Spinal cord (tissue), 10 donors: ENCODE data around the gene CDC14B. TPM values are rescaled to one million over a fixed set of nuclear protein-coding genes. Genes with fewer than 3 reads are reported as not detected.

Experiments
- DNase-seq, 6 donors: peaks; one replicate each; pipeline versions ENCODE4 v3.0.0 to v3.0.0-alpha.2; 2013 to 2015; ENCODE audit warnings: low spot score in 6 of 6, low read depth in 4 of 6
- H3K27ac ChIP-seq: one replicate; pipeline ENCODE4 v1.5.1; 2013; ENCODE audit warnings: low read depth, low read length, control low read depth
- H3K27me3 ChIP-seq: one replicate; pipeline ENCODE4 v1.6.1; 2013; ENCODE audit warnings: low read length; ENCODE audit not compliant: control insufficient read depth, insufficient read depth
- H3K36me3 ChIP-seq: one replicate; pipeline ENCODE4 v1.6.1; 2013; ENCODE audit warnings: low read length; ENCODE audit not compliant: control insufficient read depth, insufficient read depth
- H3K4me1 ChIP-seq: one replicate; pipeline ENCODE4 v1.6.1; 2013; ENCODE audit warnings: low read length; ENCODE audit not compliant: control insufficient read depth, insufficient read depth
- H3K4me3 ChIP-seq: one replicate; pipeline ENCODE4 v1.5.1; 2013; ENCODE audit warnings: low read depth, low read length, control low read depth
- H3K9me3 ChIP-seq: one replicate; pipeline ENCODE4 v1.6.1; 2013; ENCODE audit warnings: low read length; ENCODE audit not compliant: control insufficient read depth, insufficient read depth
- WGBS: methylation state at CpG from one replicate; pipeline ENCODE4 v1.1.5; 2013; ENCODE audit warnings: missing lambda C conversion rate; ENCODE audit not compliant: insufficient coverage; 5-methylcytosine and 5-hydroxymethylcytosine counted together
- polyA plus RNA-seq, 2 donors: library from polyadenylated mRNA; unstranded; fragments of 120-200 nt; gene quantifications; one replicate each; pipeline ENCODE4 v1.2.1, GENCODE V29; 2013; ENCODE audit not compliant: insufficient read length in 2 of 2
- total RNA-seq, 2 donors: library from RNA; depleted of rRNA in 1 of 2; stranded (reverse); fragments of 120-200 nt in 1 of 2; fragments of >200 nt in 1 of 2; gene quantifications; one replicate each; pipeline versions ENCODE4 v1.2.3 to v1.2.4, GENCODE V29; 2013 to 2014
- donor health status: healthy.

CDC14B gene
- total and polyA plus RNA-seq, 4 donors = 19.5 to 46.5 (median 20.1) TPM

- H3K27ac ChIP-seq = peak overlapping the region; percentile 50
These were observed 127.6 kb downstream of the CDC14B start for GRCh38 chr9:96491880-96492525.

GRCh38 chr9:96491079-96491879, 128.4 kb downstream of the CDC14B start:
- no peak for DNase-seq
- WGBS = 92% methylated on average over 9 of the region's 10 CpGs
- Histone ChIP-seq H3K4me3 (no peak overlapping the region), H3K9me3 (no peaks in the 10 kb centered on the region), H3K4me1 (peaks cover 13% of the 10 kb centered on the region), H3K27ac (peak overlapping the region; percentile 50), H3K27me3 (no peaks in the 10 kb centered on the region), H3K36me3 (peaks cover 70% of the 10 kb centered on the region)

More at GRCh38 chr9:96491880-96492525, 127.6 kb downstream of the CDC14B start:
- Histone ChIP-seq H3K4me1 (peaks cover 10% of the 10 kb centered on the region), H3K27me3 (no peaks in the 10 kb centered on the region), H3K4me3 (no peak overlapping the region), H3K9me3 (no peaks in the 10 kb centered on the region), H3K36me3 (peaks cover 72% of the 10 kb centered on the region)
- DNase-seq = no peak
- WGBS = 91% methylated on average over 17 of the region's 17 CpGs

- no peak overlapping the region for H3K4me3 ChIP-seq
- peaks cover 13% of the 10 kb centered on the region for H3K4me1 ChIP-seq
- no peaks in the 10 kb centered on the region for H3K9me3 ChIP-seq
- no peak for DNase-seq
- 96% methylated on average over 3 of the region's 10 CpGs for WGBS
- no peak overlapping the region for H3K27ac ChIP-seq
- H3K27me3 ChIP-seq = no peaks in the 10 kb centered on the region
- peaks cover 66% of the 10 kb centered on the region for H3K36me3 ChIP-seq
These were observed 129.0 kb downstream of the CDC14B start for GRCh38 chr9:96490534-96491078.

- DNase-seq = no peak
- WGBS = 92% methylated on average over 5 of the region's 12 CpGs
- Histone ChIP-seq H3K9me3 (no peaks in the 10 kb centered on the region), H3K36me3 (peaks cover 68% of the 10 kb centered on the region), H3K27me3 (no peaks in the 10 kb centered on the region), H3K27ac (no peak overlapping the region), H3K4me3 (no peak overlapping the region), H3K4me1 (peaks cover 13% of the 10 kb centered on the region)
These were observed 130.1 kb downstream of the CDC14B start for GRCh38 chr9:96489482-96489979.

- Histone ChIP-seq H3K4me1 (peaks cover 6% of the 10 kb centered on the region), H3K27me3 (no peaks in the 10 kb centered on the region), H3K4me3 (no peak overlapping the region), H3K27ac (no peak overlapping the region), H3K36me3 (peaks cover 59% of the 10 kb centered on the region), H3K9me3 (no peaks in the 10 kb centered on the region)
- no peak for DNase-seq
- 89% methylated on average over 7 of the region's 10 CpGs for WGBS
These were observed 131.7 kb downstream of the CDC14B start for GRCh38 chr9:96487949-96488348.

- Histone ChIP-seq H3K36me3 (peaks cover 49% of the 10 kb centered on the region), H3K27ac (peak overlapping the region; percentile 42), H3K27me3 (no peaks in the 10 kb centered on the region), H3K4me3 (peak overlapping the region; percentile 1), H3K9me3 (no peaks in the 10 kb centered on the region), H3K4me1 (peaks cover 4% of the 10 kb centered on the region)
- no peak for DNase-seq
- no CpG with 5 or more reads among the region's 1 CpG for WGBS
These were observed 132.6 kb downstream of the CDC14B start for GRCh38 chr9:96487029-96487396.

GRCh38 chr9:96486386-96487028, 133.1 kb downstream of the CDC14B start:
- Histone ChIP-seq H3K4me3 (peak overlapping the region; percentile 1), H3K9me3 (no peaks in the 10 kb centered on the region), H3K27me3 (no peaks in the 10 kb centered on the region), H3K36me3 (peaks cover 44% of the 10 kb centered on the region), H3K4me1 (peaks cover 4% of the 10 kb centered on the region), H3K27ac (peak overlapping the region; percentile 42)
- DNase-seq = peak in 1 of 6 donors; percentile 30
- 57% methylated on average over 3 of the region's 7 CpGs for WGBS

GRCh38 chr9:96485280-96485679, 134.4 kb downstream of the CDC14B start:
- Histone ChIP-seq H3K4me3 (no peak overlapping the region), H3K4me1 (peaks cover 4% of the 10 kb centered on the region), H3K27me3 (no peaks in the 10 kb centered on the region), H3K36me3 (peaks cover 36% of the 10 kb centered on the region), H3K9me3 (no peaks in the 10 kb centered on the region), H3K27ac (no peak overlapping the region)
- WGBS = 95% methylated on average over 15 of the region's 16 CpGs
- no peak for DNase-seq

GRCh38 chr9:96484521-96484931, 135.1 kb downstream of the CDC14B start:
- Histone ChIP-seq H3K4me3 (no peak overlapping the region), H3K9me3 (no peaks in the 10 kb centered on the region), H3K27me3 (no peaks in the 10 kb centered on the region), H3K36me3 (peaks cover 32% of the 10 kb centered on the region), H3K4me1 (peaks cover 4% of the 10 kb centered on the region), H3K27ac (no peak overlapping the region)
- no CpG with 5 or more reads among the region's 4 CpGs for WGBS
- no peak for DNase-seq
